Thoracic aorta (tissue), 2 donors: Measurements from ENCODE around the gene PIGQ. TPM values are rescaled to one million over a fixed set of nuclear protein-coding genes. Genes with fewer than 3 reads are reported as not detected.

ENCODE experiments used
- ATAC-seq: fragments of 150-250 bp; one replicate; pipeline ENCODE4 v1.8.0; 2017; ENCODE audit warnings: low read depth; ENCODE audit not compliant: insufficient number of reproducible peaks, low FRiP score
- DNase-seq: peaks from one replicate; pipeline ENCODE4 v3.0.0-alpha.2; 2020; ENCODE audit warnings: low spot score
- H3K27ac ChIP-seq, 2 donors: fragments of 200-600 bp; sonication (generic); 1 replicate in 1 of 2; 2 replicates in 1 of 2; pipeline ENCODE4 v1.5.1; 2016; ENCODE audit warnings: mild to moderate bottlenecking in 2 of 2, moderate library complexity in 2 of 2
- H3K27me3 ChIP-seq: fragments of 200-600 bp; sonication (generic); replicated peaks from 2 replicates; pipeline ENCODE4 v1.6.0; 2016; ENCODE audit warnings: mild to moderate bottlenecking; ENCODE audit not compliant: insufficient read depth
- H3K36me3 ChIP-seq: fragments of 200-600 bp; sonication (generic); one replicate; pipeline ENCODE4 v1.5.1; 2016
- H3K4me1 ChIP-seq, 2 donors: fragments of 200-600 bp; sonication (generic); 1 replicate in 1 of 2; 2 replicates in 1 of 2; pipeline versions ENCODE4 v1.5.1 to v1.6.0; 2016; ENCODE audit warnings: low read depth in 2 of 2, mild to moderate bottlenecking in 1 of 2; ENCODE audit not compliant: control insufficient read depth in 1 of 2
- H3K4me3 ChIP-seq: fragments of 200-600 bp; sonication (generic); 2 replicates; pipeline ENCODE4 v1.5.1; 2016; ENCODE audit warnings: mild to moderate bottlenecking
- H3K9me3 ChIP-seq: fragments of 200-600 bp; sonication (generic); 2 replicates; pipeline ENCODE4 v1.5.1; 2016
- total RNA-seq, 2 donors: library from RNA; depleted of rRNA; stranded (reverse); fragments of >200 nt; gene quantifications; one replicate each; pipeline versions ENCODE4 v1.1.0 to v1.2.3, GENCODE V29; 2016
- TF ChIP-seq, protein P1 (sequence below): fragments of 200-600 bp; sonication (generic); IDR thresholded peaks from one replicate; pipeline ENCODE4 v1.5.1; 2019; ENCODE audit warnings: antibody characterized with exemption

Gene PIGQ
- total RNA-seq, 2 donors from 2014 or later = 54.2 to 80.1 TPM

DNA sequence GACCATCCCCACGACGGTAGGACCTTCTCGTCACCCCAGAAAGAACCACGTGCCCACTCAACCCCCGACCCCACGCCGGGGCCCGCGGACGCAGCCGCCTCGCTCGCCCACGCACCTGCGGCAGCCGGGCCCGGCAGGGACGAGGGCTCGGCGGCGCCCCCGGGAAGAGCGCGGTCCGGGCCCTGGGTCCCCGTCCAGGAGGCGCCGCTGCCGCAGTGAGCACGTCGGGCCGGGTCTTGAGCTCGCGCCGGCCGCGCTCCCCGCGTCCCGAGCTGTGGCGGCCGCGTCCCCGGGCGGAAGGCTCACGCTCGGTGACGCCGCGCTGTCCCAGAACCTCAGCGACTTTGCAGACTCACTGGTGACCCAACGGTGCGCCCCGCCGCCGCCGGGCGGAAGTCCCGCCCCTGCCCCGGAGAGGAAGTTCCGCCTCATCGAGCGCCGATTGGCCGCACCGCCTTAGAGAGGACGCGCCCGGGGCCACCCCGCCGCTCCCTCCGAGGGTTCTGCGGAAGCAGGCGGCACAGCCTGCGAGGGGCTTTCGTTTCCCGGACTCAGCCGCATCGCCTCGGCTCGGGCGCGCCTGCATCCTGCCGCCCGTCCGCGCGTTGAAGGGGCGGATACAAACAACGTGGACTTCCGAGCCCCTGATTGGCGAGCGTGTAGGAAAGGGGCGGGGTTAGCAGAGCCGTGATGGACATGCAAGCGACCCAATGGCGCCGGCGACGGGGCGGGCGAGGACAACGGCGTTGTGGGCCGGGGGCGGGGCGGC, 19.3 kb downstream of the PIGQ start:
- Histone ChIP-seq H3K4me1 (peaks cover 19 to 47% of the 10 kb centered on the region in 2 donors), H3K27me3 (no peaks in the 10 kb centered on the region), H3K27ac (peak overlapping the region; percentile 90 to 98), H3K4me3 (peak overlapping the region; percentile 98), H3K36me3 (no peaks in the 10 kb centered on the region), H3K9me3 (no peaks in the 10 kb centered on the region)
- peak; percentile 90 for ATAC-seq
- DNase-seq = peak; percentile 84
- TF ChIP-seq, protein P1, sequence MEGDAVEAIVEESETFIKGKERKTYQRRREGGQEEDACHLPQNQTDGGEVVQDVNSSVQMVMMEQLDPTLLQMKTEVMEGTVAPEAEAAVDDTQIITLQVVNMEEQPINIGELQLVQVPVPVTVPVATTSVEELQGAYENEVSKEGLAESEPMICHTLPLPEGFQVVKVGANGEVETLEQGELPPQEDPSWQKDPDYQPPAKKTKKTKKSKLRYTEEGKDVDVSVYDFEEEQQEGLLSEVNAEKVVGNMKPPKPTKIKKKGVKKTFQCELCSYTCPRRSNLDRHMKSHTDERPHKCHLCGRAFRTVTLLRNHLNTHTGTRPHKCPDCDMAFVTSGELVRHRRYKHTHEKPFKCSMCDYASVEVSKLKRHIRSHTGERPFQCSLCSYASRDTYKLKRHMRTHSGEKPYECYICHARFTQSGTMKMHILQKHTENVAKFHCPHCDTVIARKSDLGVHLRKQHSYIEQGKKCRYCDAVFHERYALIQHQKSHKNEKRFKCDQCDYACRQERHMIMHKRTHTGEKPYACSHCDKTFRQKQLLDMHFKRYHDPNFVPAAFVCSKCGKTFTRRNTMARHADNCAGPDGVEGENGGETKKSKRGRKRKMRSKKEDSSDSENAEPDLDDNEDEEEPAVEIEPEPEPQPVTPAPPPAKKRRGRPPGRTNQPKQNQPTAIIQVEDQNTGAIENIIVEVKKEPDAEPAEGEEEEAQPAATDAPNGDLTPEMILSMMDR = no peak

DNA sequence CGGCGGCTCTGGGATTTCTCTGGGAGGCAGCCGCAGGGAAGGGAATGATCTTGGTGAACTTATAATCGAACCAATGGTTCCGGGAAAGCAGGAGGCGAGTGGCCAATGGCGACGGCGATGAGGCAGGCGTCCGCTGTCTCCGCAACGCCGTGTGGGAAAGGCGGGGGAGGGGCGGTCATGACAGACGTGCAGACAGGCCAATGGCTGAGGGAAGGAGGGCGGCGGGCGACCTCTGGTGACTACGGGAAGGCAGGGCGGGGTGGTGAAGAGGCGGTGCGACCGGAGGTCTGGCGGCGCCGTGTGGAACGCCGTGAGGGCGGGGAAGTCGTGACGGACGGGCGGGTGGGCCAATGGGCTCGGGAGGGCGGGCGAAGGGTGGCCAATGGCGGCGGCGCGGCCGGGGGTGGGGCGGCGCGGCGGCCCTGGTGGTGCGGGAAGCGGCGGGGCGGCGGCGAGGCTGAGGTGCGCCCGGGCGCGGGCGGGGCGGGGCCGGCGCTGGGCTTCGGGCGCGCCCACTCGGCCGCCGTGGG, 20.0 kb downstream of the PIGQ start, which contains the start of gene RAB40C:
RAB40C (plus strand) TSS at position 409 of the 530 bp plus-strand sequence. CDS start 226 bp downstream, outside the sequence.
- H3K27me3 ChIP-seq = no peaks in the 10 kb centered on the region
- ATAC-seq (peak; percentile 86), DNase-seq (peak; percentile 95)
- TF ChIP-seq, protein P1 = no peak
- peak within 1 kb of the TSS; percentile 98 for H3K4me3 ChIP-seq
- H3K36me3 ChIP-seq = no peaks in the 10 kb centered on the region
- H3K9me3 ChIP-seq = no peaks in the 10 kb centered on the region
- H3K27ac ChIP-seq = peak within 1 kb of the TSS; percentile 90 to 98
- H3K4me1 ChIP-seq = peaks cover 19 to 47% of the 10 kb centered on the region in 2 donors

DNA sequence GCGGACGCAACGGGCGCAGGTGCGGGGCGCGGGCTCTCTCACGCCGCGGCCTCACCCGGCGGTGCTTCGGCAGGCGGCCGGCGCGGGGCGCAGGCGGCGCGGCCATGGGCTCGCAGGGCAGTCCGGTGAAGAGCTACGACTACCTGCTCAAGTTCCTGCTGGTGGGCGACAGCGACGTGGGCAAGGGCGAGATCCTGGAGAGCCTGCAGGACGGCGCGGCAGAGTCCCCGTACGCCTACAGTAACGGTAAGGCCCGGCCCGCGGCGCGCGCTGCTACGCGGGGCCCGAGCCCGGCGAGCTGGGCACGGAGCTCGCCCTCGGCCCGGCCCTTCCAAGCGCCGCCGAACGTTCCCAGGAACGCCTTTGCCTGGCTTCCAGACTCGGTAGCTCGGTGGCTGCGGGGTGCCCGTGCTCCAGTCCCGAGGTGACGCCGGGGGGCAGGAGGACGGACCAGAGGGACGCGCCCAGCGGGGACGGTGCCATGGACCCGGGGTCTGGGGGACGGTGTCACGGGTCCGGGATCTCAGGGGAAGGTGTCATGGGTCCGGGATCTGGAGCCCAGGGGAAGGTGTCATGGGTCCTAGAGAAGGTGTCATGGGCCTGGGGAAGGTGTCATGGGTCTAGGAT, 20.5 kb downstream of the PIGQ start:
- ATAC-seq (no peak), DNase-seq (no peak)
- peaks cover 19 to 47% of the 10 kb centered on the region in 2 donors for H3K4me1 ChIP-seq

GRCh38 chr16:590815-591200, 21.0 kb downstream of the PIGQ start:
- no peaks in the 10 kb centered on the region for H3K9me3 ChIP-seq
- H3K27me3 ChIP-seq = no peaks in the 10 kb centered on the region
- ATAC-seq = no peak
- TF ChIP-seq, protein P1 = no peak
- no peak for DNase-seq
- no peaks in the 10 kb centered on the region for H3K36me3 ChIP-seq
- peaks cover 19 to 47% of the 10 kb centered on the region in 2 donors for H3K4me1 ChIP-seq
- H3K27ac ChIP-seq = peak overlapping the region in 1 of 2 donors; percentile 74
- H3K4me3 ChIP-seq = peak overlapping the region; percentile 95

More for the DNA sequence above, 20.5 kb downstream of the PIGQ start:
- Histone ChIP-seq H3K9me3 (no peaks in the 10 kb centered on the region), H3K36me3 (no peaks in the 10 kb centered on the region), H3K4me3 (peak overlapping the region; percentile 95), H3K27me3 (no peaks in the 10 kb centered on the region), H3K27ac (peak overlapping the region; percentile 73 to 74)
- TF ChIP-seq, protein P1 = no peak

DNA sequence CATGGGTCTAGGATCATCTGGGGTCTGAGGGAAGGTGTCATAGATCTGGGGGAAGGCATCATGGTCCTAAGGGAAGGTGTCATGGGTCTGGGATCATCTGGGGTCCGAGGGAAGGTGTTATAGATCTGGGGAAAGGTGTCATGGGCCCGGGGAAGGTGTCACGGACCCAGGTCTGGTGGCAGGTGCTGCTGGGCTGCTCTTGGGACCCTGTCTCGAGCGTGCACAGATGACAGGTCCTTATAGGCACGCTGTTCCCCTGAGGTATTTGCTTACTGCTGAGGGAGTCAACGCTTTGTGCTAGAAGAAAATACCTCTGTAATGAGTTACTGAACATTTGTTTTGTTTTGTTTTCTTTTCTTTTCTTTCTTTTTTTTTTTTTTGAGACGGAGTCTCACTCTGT, 21.5 kb downstream of the PIGQ start:
- DNase-seq (no peak), ATAC-seq (no peak)
- H3K27me3 ChIP-seq = no peaks in the 10 kb centered on the region
- H3K4me1 ChIP-seq = peaks cover 19 to 47% of the 10 kb centered on the region in 2 donors
- no peak overlapping the region for H3K27ac ChIP-seq
- no peaks in the 10 kb centered on the region for H3K36me3 ChIP-seq
- TF ChIP-seq, protein P1 = no peak
- no peaks in the 10 kb centered on the region for H3K9me3 ChIP-seq
- H3K4me3 ChIP-seq = peak overlapping the region; percentile 95
